Smooth muscle cell (in vitro differentiated cells): ENCODE measurements around the gene SPATA16. TPM values are rescaled to one million over a fixed set of nuclear protein-coding genes. Genes with fewer than 3 reads are reported as not detected.

ENCODE experiments used
- DNase-seq: peaks from one replicate; lab custom pipeline; 2025; ENCODE audit not compliant: unreplicated experiment; lab: John Stamatoyannopoulos, UW
- H2AFZ ChIP-seq: fragments of 200-600 bp; sonication (generic); 2 replicates; pipeline ENCODE4 v1.6.0; 2016; ENCODE audit warnings: antibody characterized with exemption, low read depth, mild to moderate bottlenecking
- H3F3A ChIP-seq: fragments of 200-600 bp; sonication (generic); 2 replicates; pipeline ENCODE4 v1.6.0; 2017; ENCODE audit warnings: antibody characterized with exemption, low read depth
- H3K27ac ChIP-seq: fragments of 200-600 bp; sonication (generic); 2 replicates; pipeline ENCODE4 v1.5.1; 2016; ENCODE audit warnings: low read depth, mild to moderate bottlenecking
- H3K27me3 ChIP-seq: fragments of 200-600 bp; sonication (generic); 2 replicates; pipeline ENCODE4 v1.6.1; 2016; ENCODE audit warnings: low read depth, mild to moderate bottlenecking
- H3K36me3 ChIP-seq: fragments of 200-600 bp; sonication (generic); 2 replicates; pipeline ENCODE4 v1.5.1; 2016; ENCODE audit warnings: low read depth
- H3K4me1 ChIP-seq: fragments of 200-600 bp; sonication (generic); 2 replicates; pipeline ENCODE4 v1.5.1; 2016; ENCODE audit warnings: low read depth
- H3K4me2 ChIP-seq: fragments of 200-600 bp; sonication (generic); 2 replicates; pipeline ENCODE4 v1.6.0; 2016; ENCODE audit warnings: mild to moderate bottlenecking
- H3K4me3 ChIP-seq: fragments of 200-600 bp; sonication (generic); 2 replicates; pipeline ENCODE4 v1.5.1; 2016; ENCODE audit warnings: mild to moderate bottlenecking
- H3K79me2 ChIP-seq: fragments of 200-600 bp; sonication (generic); 2 replicates; pipeline ENCODE4 v1.6.0; 2016; ENCODE audit warnings: low read depth, mild to moderate bottlenecking
- H3K9ac ChIP-seq: fragments of 200-600 bp; sonication (generic); 2 replicates; pipeline ENCODE4 v1.6.0; 2016; ENCODE audit warnings: low read depth
- H3K9me3 ChIP-seq: fragments of 200-600 bp; sonication (generic); replicated peaks from 2 replicates; pipeline ENCODE4 v1.5.1; 2016; ENCODE audit warnings: low read depth
- H4K20me1 ChIP-seq: fragments of 200-600 bp; sonication (generic); 2 replicates; pipeline ENCODE4 v1.6.0; 2016; ENCODE audit warnings: low read depth
- CTCF ChIP-seq: fragments of 200-600 bp; sonication (generic); IDR thresholded peaks from 2 replicates; pipeline ENCODE4 v1.5.1; 2017; ENCODE audit warnings: borderline replicate concordance, mild to moderate bottlenecking, antibody characterized with exemption; ENCODE audit not compliant: insufficient read depth, poor library complexity, severe bottlenecking
- WGBS: methylation state at CpG from one replicate; pipeline ENCODE4 v1.1.7; 2016; ENCODE audit warnings: low lambda C conversion rate; 5-methylcytosine and 5-hydroxymethylcytosine counted together
- polyA plus RNA-seq: library from polyadenylated mRNA; unstranded; fragments of >200 nt; fragmentation: Nextera tagmentation; extraction: Ambion mirVana; gene quantifications from 2 replicates; pipeline ENCODE4 v1.2.1, GENCODE V29; 2016
- total RNA-seq: library from RNA; depleted of rRNA; stranded (reverse); fragments of >200 nt; gene quantifications from 2 replicates; pipeline ENCODE4 v1.2.3, GENCODE V29; 2014

Gene SPATA16
- total and polyA plus RNA-seq, 2 experiments from 2014 or later = not detected

GRCh38 chr3:172984914-172985313 lies 156.1 kb downstream of the SPATA16 start:
- H3K9me3 ChIP-seq = no peaks in the 10 kb centered on the region
- H4K20me1 ChIP-seq = no peaks in the 10 kb centered on the region
- no peak overlapping the region for H3K9ac ChIP-seq
- no peak overlapping the region for H3K4me3 ChIP-seq
- H2AFZ ChIP-seq = no peak overlapping the region
- WGBS = 93% methylated on average over 1 of the region's 1 CpG
- no peak overlapping the region for H3K4me2 ChIP-seq
- H3K4me1 ChIP-seq = no peaks in the 10 kb centered on the region
- no peaks in the 10 kb centered on the region for H3K36me3 ChIP-seq
- H3K79me2 ChIP-seq = no peaks in the 10 kb centered on the region
- H3K27ac ChIP-seq = no peak overlapping the region
- no peaks in the 10 kb centered on the region for H3F3A ChIP-seq
- no peaks in the 10 kb centered on the region for H3K27me3 ChIP-seq
- DNase-seq = no peak
- TF ChIP-seq CTCF = no peak

- no peak overlapping the region for H3K4me2 ChIP-seq
- no peaks in the 10 kb centered on the region for H3K27me3 ChIP-seq
- peak overlapping the region; percentile 41 for H2AFZ ChIP-seq
- no peak overlapping the region for H3K4me3 ChIP-seq
- H3K9me3 ChIP-seq = no peaks in the 10 kb centered on the region
- H3K79me2 ChIP-seq = no peaks in the 10 kb centered on the region
- WGBS = 59% methylated on average over 3 of the region's 3 CpGs
- H3K4me1 ChIP-seq = no peaks in the 10 kb centered on the region
- H3K9ac ChIP-seq = no peak overlapping the region
- DNase-seq = no peak
- no peaks in the 10 kb centered on the region for H3K36me3 ChIP-seq
- H3K27ac ChIP-seq = no peak overlapping the region
- no peaks in the 10 kb centered on the region for H4K20me1 ChIP-seq
- H3F3A ChIP-seq = no peaks in the 10 kb centered on the region
- TF ChIP-seq CTCF = no peak
These were observed 158.2 kb downstream of the SPATA16 start for GRCh38 chr3:172982736-172983364.

- H3K4me3 ChIP-seq = no peak overlapping the region
- TF ChIP-seq CTCF = no peak
- H3K27me3 ChIP-seq = no peaks in the 10 kb centered on the region
These were observed 159.5 kb downstream of the SPATA16 start for GRCh38 chr3:172981407-172981983.

DNA sequence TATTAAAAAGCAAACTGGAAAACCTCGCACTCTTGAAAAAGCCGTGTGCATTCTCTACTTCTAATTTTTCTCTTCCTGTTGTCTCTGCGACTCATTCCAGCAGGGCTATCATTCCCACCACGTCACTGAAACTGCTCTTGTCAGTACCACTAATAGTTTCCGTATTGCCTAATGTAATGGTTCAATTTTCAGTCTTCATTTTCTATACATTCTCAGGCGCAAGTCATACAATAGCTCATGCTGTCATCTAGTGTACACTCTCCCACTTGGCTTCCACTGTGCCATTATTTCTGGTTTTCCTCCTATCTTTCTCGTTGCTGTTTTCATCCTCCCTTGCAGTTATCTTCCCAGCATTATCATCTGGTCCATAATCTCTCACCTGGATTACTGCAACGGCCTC lies 160.2 kb downstream of the SPATA16 start:
- Histone ChIP-seq H3K27ac (no peak overlapping the region), H4K20me1 (no peaks in the 10 kb centered on the region), H2AFZ (peak overlapping the region; percentile 86), H3K27me3 (no peaks in the 10 kb centered on the region), H3K9ac (no peak overlapping the region), H3K4me2 (peak overlapping the region; percentile 55), H3K4me3 (no peak overlapping the region), H3K79me2 (no peaks in the 10 kb centered on the region), H3K36me3 (no peaks in the 10 kb centered on the region), H3F3A (no peaks in the 10 kb centered on the region), H3K9me3 (no peaks in the 10 kb centered on the region), H3K4me1 (no peaks in the 10 kb centered on the region)
- no peak for TF ChIP-seq CTCF
- DNase-seq = no peak
- 64% methylated on average over 8 of the region's 8 CpGs for WGBS

More at GRCh38 chr3:172981407-172981983, 159.5 kb downstream of the SPATA16 start:
- no peak for DNase-seq
- no peaks in the 10 kb centered on the region for H3F3A ChIP-seq
- no peaks in the 10 kb centered on the region for H4K20me1 ChIP-seq
- H3K36me3 ChIP-seq = no peaks in the 10 kb centered on the region
- no peak overlapping the region for H3K27ac ChIP-seq
- no peak overlapping the region for H3K4me2 ChIP-seq
- 69% methylated on average over 3 of the region's 3 CpGs for whole genome bisulfite sequencing
- H3K79me2 ChIP-seq = no peaks in the 10 kb centered on the region
- H3K9ac ChIP-seq = no peak overlapping the region
- H3K4me1 ChIP-seq = no peaks in the 10 kb centered on the region
- H2AFZ ChIP-seq = peak overlapping the region; percentile 86
- H3K9me3 ChIP-seq = no peaks in the 10 kb centered on the region
